GM12878 (cell line): Measurements from ENCODE around the gene HELZ. TPM values are rescaled to one million over a fixed set of nuclear protein-coding genes. Genes with fewer than 3 reads are reported as not detected.

Experiments used
- ATAC-seq: fragments of 200-7000 bp; cut with Tn5 transposase; 3 replicates; pipeline ENCODE4 v1.9.1; 2020; ENCODE audit warnings: mild to moderate bottlenecking, moderate library complexity
- BruUV-seq: library from RNA; stranded (reverse); fragments of 400-500 nt; replicated peaks from 2 replicates; lab custom pipeline; 2021; lab: Mats Ljungman, UMichigan
- CTCF ChIA-PET: fragments of 300-600 bp; sonication (Branson Sonifier 250); formaldehyde crosslinking; extraction: SDS; loops from one replicate; lab custom pipeline; 2021; ENCODE audit warnings: inconsistent platforms; lab: Yijun Ruan, JAX
- POLR2A ChIA-PET: fragments of 350-600 bp; formaldehyde crosslinking; extraction: SDS; loops from one replicate; lab custom pipeline; 2021; ENCODE audit warnings: inconsistent platforms; lab: Charles Lee
- RAD21 ChIA-PET: fragments of 300-600 bp; sonication (Branson Sonifier 250); formaldehyde crosslinking; loops from one replicate; lab custom pipeline; 2023; ENCODE audit warnings: antibody characterized with exemption; ENCODE audit not compliant: unreplicated experiment; lab: Charles Lee
- SMC1A ChIA-PET: fragments of 300-600 bp; sonication (Branson Sonifier 250); formaldehyde crosslinking; loops from one replicate; lab custom pipeline; 2023; ENCODE audit not compliant: unreplicated experiment, uncharacterized antibody; lab: Charles Lee
- DNase-seq: peaks from one replicate; pipeline ENCODE4 v3.0.0-alpha.2; 2011; ENCODE audit warnings: low read depth, low spot score
- FAIRE-seq: peaks from 3 replicates; lab custom pipeline; 2011; peaks lifted over from hg19 to GRCh38; lab: Jason Lieb, UNC
- H2AFZ ChIP-seq: 2 replicates; pipeline ENCODE4 v1.6.0; 2011; ENCODE audit warnings: low read depth, low read length, control low read depth; ENCODE audit not compliant: control insufficient read depth
- H3K27ac ChIP-seq: 2 replicates; pipeline ENCODE4 v1.5.1; 2011; ENCODE audit warnings: control low read depth; ENCODE audit not compliant: control insufficient read depth, insufficient read depth
- H3K27me3 ChIP-seq, 2 experiments: replicated peaks in 1 of 2; 2 replicates each; pipeline versions ENCODE4 v1.6.0 to v1.6.1; 2011; ENCODE audit warnings: low read length in 1 of 2; ENCODE audit not compliant: control insufficient read depth in 2 of 2, insufficient read depth in 2 of 2
- H3K36me3 ChIP-seq, 2 experiments: 2 replicates each; pipeline ENCODE4 v1.5.1; 2011; ENCODE audit warnings: low read length in 1 of 2; ENCODE audit not compliant: control insufficient read depth in 2 of 2, insufficient read depth in 2 of 2
- H3K4me1 ChIP-seq: 2 replicates; pipeline ENCODE4 v1.6.1; 2011; ENCODE audit warnings: mild to moderate bottlenecking, low read length, moderate library complexity, mixed read lengths; ENCODE audit not compliant: control insufficient read depth, insufficient read depth
- H3K4me2 ChIP-seq: 2 replicates; pipeline ENCODE4 v1.6.0; 2011; ENCODE audit warnings: control low read depth; ENCODE audit not compliant: control insufficient read depth, insufficient read depth
- H3K4me3 ChIP-seq: fragments of 200-600 bp; sonication (generic); 2 replicates; pipeline ENCODE4 v1.5.1; 2016
- H3K79me2 ChIP-seq: 2 replicates; pipeline ENCODE4 v1.6.0; 2011; ENCODE audit warnings: low read length; ENCODE audit not compliant: control insufficient read depth, insufficient read depth
- H3K9ac ChIP-seq: 2 replicates; pipeline ENCODE4 v1.8.0; 2011; ENCODE audit warnings: low read length, control low read depth, mixed read lengths; ENCODE audit not compliant: control insufficient read depth, insufficient read depth
- H3K9me3 ChIP-seq: replicated peaks from 3 replicates; pipeline ENCODE4 v1.5.1; 2011; ENCODE audit warnings: mild to moderate bottlenecking, low read length; ENCODE audit not compliant: control insufficient read depth, insufficient read depth
- H4K20me1 ChIP-seq: 2 replicates; pipeline ENCODE4 v1.6.0; 2011; ENCODE audit not compliant: control insufficient read depth, insufficient read depth
- BCL11A ChIP-seq: IDR thresholded peaks from 2 replicates; pipeline ENCODE4 v1.6.1; 2011; ENCODE audit warnings: low read depth, low read length
- POLR2AphosphoS2 ChIP-seq: IDR thresholded peaks from 2 replicates; pipeline ENCODE4 v1.6.1; 2011; ENCODE audit warnings: low read depth, mild to moderate bottlenecking, low read length, improper control_type of control experiment, moderate library complexity
- ZNF384 ChIP-seq: IDR thresholded peaks from 2 replicates; pipeline ENCODE4 v1.6.1; 2012; ENCODE audit warnings: low read depth, mild to moderate bottlenecking, low read length, improper control_type of control experiment, borderline replicate concordance
- WGBS: methylation state at CpG from one replicate; pipeline ENCODE4 v1.1.6; 2016; ENCODE audit warnings: low lambda C conversion rate; ENCODE audit not compliant: insufficient replicate concordance, insufficient coverage; ENCODE audit errors: missing lambda C conversion rate; 5-methylcytosine and 5-hydroxymethylcytosine counted together
- in situ Hi-C: fragments of 300-500 bp; cut with MboI; formaldehyde crosslinking; loops from 9 replicates; pipeline ENCODE4 v1.14.3; 2018; ENCODE audit warnings: mixed read lengths
- intact Hi-C: fragments of 100-400 bp; cut with micrococcal nuclease; formaldehyde crosslinking; loops from one replicate; pipeline ENCODE4 v1.14.2; 2022; ENCODE audit not compliant: unreplicated experiment
- polyA plus RNA-seq, 11 experiments: library from polyadenylated mRNA; depleted of rRNA in 4 of 11; unstranded in 6 of 11; stranded (reverse) in 5 of 11; fragments of >200 nt; fragmentation: Nextera tagmentation in 4 of 11; fragmentation: Illumina TruSeq in 1 of 11; extraction: Ambion mirVana in 4 of 11; extraction: Trizol in 1 of 11; gene quantifications; 1 replicate in 1 of 11; 2 replicates in 10 of 11; pipeline versions ENCODE4 v1.2.1 to v1.2.3, GENCODE V29; 2011 to 2016; ENCODE audit warnings: inconsistent platforms in 2 of 11, missing spikeins in 2 of 11, low read depth in 1 of 11
- total RNA-seq, 4 experiments: library from RNA; depleted of rRNA in 3 of 4; stranded (reverse); fragments of >200 nt in 3 of 4; fragmentation: Illumina TruSeq in 1 of 4; extraction: Trizol in 1 of 4; gene quantifications; 2 replicates each; pipeline versions ENCODE4 v1.2.1 to v1.2.3, GENCODE V29; 2013 to 2021
- TF ChIP-seq, protein P1 (sequence below): IDR thresholded peaks from 2 replicates; pipeline ENCODE4 v1.6.1; 2012; ENCODE audit warnings: improper control_type of control experiment, low read depth, low read length; ENCODE audit not compliant: insufficient replicate concordance
- TF ChIP-seq, protein P2 (sequence below): IDR thresholded peaks from 2 replicates; pipeline ENCODE4 v1.6.1; 2012; ENCODE audit warnings: low read depth, low read length, improper control_type of control experiment

Gene HELZ
- total and polyA plus RNA-seq, 10 of the 15 experiments (the other 5 are each of a cell fraction or from before 2014, with no cell fraction given): 1.5 to 36.8 (median 19.1) TPM

DNA sequence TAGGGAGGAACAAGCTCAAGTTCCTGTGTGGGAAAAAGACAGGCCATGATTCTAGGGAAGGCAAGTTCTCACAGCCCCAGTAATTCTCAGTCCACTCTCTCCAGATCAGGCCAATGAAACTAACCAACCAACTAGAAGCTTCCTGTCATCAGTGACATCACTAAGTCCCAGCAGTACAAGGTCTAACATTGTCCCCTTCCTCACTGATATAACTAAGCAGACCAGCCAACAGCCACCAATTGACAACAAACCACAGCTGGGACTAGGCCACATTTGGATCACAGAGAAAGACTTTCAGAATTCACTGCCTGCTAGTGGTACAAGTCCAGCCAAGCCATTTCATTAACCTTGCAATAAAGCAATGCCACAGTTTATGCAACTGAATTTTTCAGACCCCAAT lies 106.6 kb downstream of the HELZ start (continued):
- TF ChIP-seq, protein P1, sequence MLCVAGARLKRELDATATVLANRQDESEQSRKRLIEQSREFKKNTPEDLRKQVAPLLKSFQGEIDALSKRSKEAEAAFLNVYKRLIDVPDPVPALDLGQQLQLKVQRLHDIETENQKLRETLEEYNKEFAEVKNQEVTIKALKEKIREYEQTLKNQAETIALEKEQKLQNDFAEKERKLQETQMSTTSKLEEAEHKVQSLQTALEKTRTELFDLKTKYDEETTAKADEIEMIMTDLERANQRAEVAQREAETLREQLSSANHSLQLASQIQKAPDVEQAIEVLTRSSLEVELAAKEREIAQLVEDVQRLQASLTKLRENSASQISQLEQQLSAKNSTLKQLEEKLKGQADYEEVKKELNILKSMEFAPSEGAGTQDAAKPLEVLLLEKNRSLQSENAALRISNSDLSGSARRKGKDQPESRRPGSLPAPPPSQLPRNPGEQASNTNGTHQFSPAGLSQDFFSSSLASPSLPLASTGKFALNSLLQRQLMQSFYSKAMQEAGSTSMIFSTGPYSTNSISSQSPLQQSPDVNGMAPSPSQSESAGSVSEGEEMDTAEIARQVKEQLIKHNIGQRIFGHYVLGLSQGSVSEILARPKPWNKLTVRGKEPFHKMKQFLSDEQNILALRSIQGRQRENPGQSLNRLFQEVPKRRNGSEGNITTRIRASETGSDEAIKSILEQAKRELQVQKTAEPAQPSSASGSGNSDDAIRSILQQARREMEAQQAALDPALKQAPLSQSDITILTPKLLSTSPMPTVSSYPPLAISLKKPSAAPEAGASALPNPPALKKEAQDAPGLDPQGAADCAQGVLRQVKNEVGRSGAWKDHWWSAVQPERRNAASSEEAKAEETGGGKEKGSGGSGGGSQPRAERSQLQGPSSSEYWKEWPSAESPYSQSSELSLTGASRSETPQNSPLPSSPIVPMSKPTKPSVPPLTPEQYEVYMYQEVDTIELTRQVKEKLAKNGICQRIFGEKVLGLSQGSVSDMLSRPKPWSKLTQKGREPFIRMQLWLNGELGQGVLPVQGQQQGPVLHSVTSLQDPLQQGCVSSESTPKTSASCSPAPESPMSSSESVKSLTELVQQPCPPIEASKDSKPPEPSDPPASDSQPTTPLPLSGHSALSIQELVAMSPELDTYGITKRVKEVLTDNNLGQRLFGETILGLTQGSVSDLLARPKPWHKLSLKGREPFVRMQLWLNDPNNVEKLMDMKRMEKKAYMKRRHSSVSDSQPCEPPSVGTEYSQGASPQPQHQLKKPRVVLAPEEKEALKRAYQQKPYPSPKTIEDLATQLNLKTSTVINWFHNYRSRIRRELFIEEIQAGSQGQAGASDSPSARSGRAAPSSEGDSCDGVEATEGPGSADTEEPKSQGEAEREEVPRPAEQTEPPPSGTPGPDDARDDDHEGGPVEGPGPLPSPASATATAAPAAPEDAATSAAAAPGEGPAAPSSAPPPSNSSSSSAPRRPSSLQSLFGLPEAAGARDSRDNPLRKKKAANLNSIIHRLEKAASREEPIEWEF: no peak
- no peak for TF ChIP-seq ZNF384

DNA sequence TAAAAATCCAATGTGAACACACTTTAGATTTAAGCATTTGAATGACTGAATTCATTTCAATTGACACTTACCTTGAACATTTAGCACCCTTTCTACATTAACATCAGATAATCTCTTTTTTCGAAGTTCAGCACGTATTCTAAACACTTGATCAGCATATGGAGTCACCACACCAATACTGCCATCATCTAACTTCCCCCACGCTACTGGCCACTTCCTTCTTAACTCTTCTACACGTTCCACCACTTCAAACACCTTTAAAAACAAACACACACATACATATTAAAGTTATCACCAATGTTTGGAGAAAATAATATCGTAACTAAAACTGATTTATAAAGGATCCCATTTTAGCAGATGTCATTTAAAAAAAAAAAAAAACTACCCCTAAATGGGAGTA lies 107.1 kb downstream of the HELZ start:
- no peaks in the 10 kb centered on the region for H3K27me3 ChIP-seq
- H3K36me3 ChIP-seq: peaks cover 5 to 16% of the 10 kb centered on the region in 2 experiments
- ChIA-PET CTCF (interaction anchor here (0.6 kb wide), 1 partner anchor 11 kb away, joined by 3 read pairs; no protein-coding TSS in a partner anchor), RAD21 (no interaction called here), POLR2A (no interaction called here), SMC1A (interaction anchor here (0.7 to 1.1 kb wide), 2 partner anchors 11 to 1104 kb away, joined by 3 read pairs; no protein-coding TSS in a partner anchor)
- intact Hi-C loops: no loop called here
- no TSS peak for BruUV-seq
- H3K79me2 ChIP-seq: no peaks in the 10 kb centered on the region
- H3K27ac ChIP-seq: no peak overlapping the region
- no peak overlapping the region for H3K4me3 ChIP-seq
- FAIRE-seq (no peak), ATAC-seq (no peak), DNase-seq (no peak)
- H3K9me3 ChIP-seq: no peaks in the 10 kb centered on the region
- H4K20me1 ChIP-seq: no peaks in the 10 kb centered on the region
- H3K9ac ChIP-seq: no peak overlapping the region
- TF ChIP-seq, protein P2, sequence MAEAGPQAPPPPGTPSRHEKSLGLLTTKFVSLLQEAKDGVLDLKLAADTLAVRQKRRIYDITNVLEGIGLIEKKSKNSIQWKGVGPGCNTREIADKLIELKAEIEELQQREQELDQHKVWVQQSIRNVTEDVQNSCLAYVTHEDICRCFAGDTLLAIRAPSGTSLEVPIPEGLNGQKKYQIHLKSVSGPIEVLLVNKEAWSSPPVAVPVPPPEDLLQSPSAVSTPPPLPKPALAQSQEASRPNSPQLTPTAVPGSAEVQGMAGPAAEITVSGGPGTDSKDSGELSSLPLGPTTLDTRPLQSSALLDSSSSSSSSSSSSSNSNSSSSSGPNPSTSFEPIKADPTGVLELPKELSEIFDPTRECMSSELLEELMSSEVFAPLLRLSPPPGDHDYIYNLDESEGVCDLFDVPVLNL: no peak
- TF ChIP-seq BCL11A: no peak
- no peak for TF ChIP-seq POLR2AphosphoS2
- no peaks in the 10 kb centered on the region for H3K4me1 ChIP-seq
- H3K4me2 ChIP-seq: no peak overlapping the region
- H2AFZ ChIP-seq: no peak overlapping the region
- in situ Hi-C loops: no loop called here
- 98% methylated on average over 5 of the region's 5 CpGs for WGBS
